Effector CD4-positive, alpha-beta T cell (primary cell): ENCODE results near the gene P2RX5.
"Not testable (repeated sequence)": the region's sequence is repeated elsewhere in the genome, so short reads cannot be mapped to it uniquely, and the experiment has no call there.

ENCODE experiments used
- DNase-seq: peaks from one replicate; pipeline ENCODE4 v3.0.0-alpha.2; 2020
- total RNA-seq: gene quantifications from one replicate; lab custom pipeline; 2026; lab: John Stamatoyannopoulos, UW

The P2RX5 gene, protein sequence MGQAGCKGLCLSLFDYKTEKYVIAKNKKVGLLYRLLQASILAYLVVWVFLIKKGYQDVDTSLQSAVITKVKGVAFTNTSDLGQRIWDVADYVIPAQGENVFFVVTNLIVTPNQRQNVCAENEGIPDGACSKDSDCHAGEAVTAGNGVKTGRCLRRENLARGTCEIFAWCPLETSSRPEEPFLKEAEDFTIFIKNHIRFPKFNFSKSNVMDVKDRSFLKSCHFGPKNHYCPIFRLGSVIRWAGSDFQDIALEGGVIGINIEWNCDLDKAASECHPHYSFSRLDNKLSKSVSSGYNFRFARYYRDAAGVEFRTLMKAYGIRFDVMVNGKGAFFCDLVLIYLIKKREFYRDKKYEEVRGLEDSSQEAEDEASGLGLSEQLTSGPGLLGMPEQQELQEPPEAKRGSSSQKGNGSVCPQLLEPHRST
- 8.4 reads per million, percentile 28 among the genes with 10 or more reads in this experiment for total RNA-seq

DNA sequence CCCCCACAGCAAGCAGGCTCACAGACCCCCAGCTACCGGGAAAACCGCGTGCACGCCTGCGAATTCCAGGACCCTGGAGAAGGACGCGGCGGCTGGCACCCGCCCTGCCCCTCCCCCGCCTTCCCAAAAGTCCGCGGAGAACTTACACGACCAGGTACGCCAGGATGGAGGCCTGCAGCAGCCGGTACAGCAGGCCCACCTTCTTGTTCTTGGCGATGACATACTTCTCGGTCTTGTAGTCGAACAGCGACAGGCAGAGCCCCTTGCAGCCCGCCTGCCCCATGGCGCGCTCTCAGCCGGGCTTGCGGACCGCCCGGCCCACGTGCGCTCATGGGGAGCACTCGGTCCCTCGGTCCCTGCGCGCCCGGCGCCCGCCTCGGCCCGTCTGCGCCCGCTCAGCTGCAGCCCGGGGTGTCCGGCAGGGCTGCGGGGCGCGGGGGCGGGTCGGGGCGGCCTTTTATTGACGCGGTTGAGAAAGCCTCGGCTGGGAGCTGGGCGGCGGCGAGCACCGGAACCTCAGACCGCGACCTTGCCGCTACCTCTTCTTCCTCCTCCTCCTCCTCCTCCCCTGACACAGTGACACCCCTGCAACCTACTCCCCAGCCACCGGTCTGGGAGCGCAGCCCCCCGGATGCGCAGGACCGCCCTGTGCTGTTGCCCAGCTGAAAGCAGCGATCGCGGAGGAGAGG, at the start of gene P2RX5:
P2RX5 (minus strand) TSS at position 433 of the 689 bp plus-strand sequence; CDS start at position 283, 150 bp downstream.
- no peak for DNase-seq

DNA sequence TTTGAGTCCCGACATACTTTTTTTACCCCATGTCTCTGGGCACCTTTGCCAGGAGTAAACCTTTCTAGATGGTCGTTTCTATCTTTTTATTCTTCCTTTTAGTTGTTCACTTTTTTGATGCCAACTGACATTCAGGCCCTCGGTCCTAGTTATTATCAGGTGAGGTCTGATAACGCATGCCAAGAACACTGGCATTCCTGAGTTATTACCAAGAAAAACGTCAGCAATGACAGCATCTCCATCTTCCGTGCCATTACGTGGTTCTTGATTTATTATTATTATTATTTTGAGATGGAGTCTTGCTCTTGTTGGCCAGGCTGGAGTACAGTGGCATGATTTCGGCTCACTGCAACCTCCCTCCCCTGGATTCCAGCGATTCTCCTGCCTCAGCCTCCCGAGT, 49.1 kb upstream of the P2RX5 start:
- DNase-seq = no peak

DNA sequence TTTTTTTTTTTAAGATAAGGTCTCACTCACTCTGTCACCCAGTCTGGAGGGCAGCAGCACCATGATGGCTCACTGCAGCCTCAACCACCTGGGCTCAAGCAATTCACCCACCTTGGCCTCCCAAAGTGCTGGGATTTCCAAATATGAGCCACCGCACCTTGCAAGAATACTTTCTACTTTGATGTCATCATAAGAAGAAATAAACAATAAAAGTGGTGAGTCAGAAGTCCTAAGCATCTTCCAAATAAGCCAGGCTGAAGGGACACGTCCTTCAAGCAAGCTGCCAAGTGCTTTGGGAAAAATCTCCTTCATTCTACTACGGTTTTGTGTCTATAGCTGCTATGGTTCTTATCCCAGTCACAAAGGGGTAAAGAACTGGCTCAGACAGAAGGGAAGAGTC, 48.1 kb upstream of the P2RX5 start:
- no peak for DNase-seq

DNA sequence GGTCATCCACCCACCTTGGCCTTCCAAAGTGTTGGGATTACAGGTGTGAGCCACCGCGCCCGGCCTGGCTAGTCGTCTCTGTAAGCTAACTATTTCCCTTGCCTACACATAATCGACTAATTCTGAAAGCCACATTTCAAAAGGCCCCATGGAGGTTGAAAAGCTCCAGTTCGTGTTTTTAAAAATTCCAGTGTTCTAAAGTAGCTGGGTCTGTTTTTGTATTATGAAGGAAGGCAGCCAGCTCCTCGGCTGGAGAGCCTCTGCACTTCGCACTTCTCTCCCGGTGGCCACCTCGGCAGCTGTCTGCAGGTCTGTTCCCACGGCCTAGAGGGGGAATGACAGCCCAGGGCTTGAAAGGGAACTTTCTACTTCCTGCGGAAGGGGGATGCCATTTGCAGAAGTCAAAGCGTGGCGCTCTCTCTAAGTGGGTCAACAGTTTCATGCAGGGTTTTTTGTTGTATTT, 44.7 kb upstream of the P2RX5 start:
- no peak for DNase-seq

DNA sequence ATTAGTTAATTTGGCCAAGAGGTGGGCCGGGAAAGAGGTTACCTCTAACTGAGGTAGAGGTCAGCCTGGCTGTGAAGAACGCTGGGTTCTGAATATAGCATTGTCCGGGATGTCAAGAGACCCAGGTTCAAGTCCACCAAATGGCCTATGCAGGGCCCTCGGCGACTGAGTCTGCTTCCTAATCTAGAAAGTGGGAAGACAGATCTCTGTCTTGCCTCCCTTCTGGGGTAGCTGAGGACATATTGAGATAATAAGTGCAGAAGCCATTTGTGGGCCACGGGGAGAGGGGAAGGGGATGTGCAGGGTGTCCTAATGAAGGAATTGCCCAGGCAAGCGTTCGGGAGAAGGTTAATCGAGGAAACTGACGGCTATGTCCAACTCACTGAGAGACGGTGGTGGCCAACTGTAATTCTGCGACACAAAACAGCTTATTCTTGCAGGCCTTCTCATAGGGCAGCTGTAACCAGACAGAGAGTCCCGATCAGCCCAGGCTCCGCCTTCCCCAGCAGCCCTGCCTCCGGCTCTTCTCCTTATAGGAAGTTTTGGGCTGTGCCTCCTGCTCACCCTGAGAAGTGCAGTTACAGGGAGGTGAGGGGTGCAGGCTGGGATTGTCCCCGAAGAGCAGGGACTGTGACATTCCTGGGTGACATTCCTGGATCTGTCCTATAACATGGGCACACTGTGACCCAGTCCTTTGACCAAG, 43.6 kb upstream of the P2RX5 start:
- no peak for DNase-seq

DNA sequence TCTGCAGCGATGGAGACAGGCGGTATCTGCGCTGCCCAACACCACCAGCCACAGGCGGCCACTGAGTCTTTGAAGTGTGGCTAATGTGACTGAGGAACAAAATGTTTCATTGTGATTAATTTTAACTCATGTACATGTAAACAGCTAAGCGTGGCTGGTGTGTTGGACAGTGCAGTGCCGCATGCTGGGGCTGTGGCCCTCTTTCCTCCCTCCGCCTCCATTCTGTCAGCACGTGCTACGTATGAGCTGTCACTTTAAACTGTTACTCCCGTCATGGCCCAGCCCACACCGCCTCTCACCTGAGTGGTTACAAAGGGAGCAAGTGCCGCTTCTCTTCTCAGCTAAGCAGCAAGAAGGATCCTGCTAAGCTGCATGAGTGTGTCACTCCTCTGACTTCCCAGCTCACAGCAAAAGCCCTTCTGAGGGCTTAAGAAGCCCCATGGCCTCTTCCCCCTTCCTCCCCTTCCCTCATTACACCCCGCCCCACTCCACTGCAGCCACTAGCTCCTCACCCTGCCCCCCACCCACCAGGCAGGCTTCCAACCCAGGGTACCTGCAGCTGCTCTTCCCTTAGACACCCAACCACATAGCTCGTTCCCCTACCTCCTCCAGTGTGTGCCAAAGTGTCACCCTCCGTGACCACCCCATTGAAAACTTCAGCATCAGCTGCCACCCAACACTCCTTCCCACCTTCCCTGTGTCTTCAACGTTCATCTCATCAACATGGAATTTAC, 42.8 kb upstream of the P2RX5 start:
- peak; percentile 43 for DNase-seq

DNA sequence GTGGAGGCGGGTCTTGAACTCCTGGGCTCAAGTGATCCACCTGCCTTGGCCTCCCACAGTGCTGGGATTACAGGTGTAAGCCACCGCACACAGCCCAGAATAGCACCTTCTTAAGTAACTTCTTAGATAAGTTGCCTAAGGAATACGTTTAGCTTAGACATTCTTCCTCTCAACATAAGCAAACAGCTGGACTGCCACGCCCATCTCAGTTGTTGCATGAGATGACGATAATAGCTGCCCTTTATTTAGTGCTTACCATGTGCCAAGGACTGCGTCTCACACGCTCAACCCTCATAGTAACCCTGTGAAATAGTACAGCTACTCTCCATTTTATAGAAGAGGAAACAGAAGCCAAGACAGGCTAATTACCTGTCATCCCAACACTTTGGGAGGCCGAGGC, 39.6 kb upstream of the P2RX5 start:
- no peak for DNase-seq

DNA sequence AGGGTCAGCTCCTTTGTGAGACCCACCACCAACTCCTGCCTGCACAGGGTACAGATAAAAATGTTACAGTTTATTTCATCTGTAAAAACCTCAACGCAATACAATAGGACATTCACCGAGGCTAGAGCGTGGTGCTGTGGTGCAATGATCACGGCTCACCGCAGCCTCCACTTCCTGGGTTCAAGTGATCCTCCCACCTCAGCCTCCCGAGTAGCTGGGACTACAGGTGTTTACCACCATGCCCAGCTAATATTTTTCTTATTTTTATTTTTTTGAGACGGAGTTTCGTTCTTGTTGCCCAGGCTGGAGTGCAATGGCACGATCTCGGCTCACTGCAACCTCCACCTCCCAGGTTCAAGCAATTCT, 38.9 kb upstream of the P2RX5 start:
- DNase-seq = not testable (repeated sequence)

DNA sequence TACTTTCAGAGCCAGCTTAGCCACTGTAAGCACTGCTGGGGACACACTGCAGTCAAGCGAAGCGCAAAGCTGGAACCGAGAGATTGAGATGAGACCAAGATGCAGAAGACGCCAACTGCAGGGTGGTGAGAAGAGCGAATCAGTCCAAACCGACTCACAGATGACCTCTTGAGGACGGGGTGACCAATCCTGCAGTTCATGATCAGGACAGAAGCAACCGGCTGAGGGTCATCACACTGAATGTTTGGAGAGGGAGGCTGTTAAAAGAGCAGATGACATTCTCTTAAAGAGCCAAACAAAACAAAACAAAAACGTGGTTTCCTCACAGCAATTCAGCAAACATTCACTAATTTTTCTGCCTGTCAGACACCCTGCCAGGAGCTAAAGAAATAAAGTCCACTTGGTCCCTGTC, 36.3 kb upstream of the P2RX5 start:
- no peak for DNase-seq

DNA sequence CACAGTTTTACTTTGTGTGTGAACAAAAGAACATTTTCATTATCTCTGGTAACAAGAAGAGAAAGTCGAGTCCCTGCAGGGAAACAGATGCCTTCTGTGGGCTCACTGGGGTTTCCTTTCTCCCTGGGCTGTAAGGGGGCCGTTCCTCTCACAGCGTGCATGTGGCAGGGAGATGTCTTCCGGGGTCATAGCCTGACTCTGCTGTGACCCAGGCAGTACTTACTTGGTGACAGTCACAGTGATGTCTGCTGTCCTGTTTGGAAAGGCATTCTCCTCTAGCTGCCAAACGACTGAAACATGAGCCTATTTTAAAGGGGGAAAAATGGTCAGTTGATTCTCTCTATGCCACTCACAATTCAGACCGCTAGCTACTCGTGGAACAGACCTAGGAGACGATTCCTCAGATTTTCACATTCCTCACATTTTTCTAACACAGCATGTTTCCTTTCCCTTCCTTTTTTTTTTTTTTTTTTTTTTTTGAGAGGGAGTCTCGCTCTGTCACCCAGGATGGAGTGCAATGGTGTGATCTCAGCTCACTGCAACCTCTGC, 35.0 kb upstream of the P2RX5 start:
- DNase-seq = no peak

DNA sequence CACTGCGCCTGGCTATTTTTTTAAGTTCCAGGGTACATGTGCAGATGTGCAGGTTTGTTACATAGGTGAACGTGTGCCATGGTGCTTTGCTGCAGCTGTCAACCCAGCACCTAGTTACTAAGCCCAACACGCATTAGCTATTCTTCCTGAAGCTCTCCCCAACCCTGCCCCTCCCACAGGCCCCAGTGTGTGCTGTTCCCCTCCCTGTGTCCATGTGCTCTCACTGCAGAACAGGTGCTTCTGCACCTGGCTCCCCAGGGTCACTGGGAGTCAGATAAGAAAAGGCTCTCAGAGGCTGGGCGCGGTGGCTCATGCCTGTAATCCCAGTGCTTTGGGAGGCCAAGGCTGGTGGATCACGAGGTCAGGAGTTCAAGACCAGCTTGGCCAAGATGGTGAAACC, 33.9 kb upstream of the P2RX5 start:
- DNase-seq = no peak

DNA sequence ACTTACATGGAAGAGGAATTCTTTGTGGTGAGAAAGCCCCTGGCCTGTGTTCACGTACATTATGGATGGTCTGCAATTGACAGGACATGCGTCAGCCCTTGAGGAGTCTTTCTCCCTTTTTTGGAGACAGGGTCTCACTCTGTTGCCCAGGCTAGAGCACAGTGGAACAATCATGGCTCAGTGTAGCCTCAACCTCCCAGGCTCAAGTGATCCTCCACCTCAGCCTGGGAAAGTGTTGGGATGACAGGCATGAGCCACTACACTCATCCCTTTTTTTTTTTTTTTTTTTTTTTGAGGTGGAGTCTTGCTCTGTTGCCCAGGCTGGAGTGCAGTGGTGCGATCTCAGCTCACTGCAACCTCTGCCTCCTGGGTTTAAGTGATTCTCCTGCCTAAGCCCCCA, 32.1 kb upstream of the P2RX5 start:
- DNase-seq = not testable (repeated sequence)

DNA sequence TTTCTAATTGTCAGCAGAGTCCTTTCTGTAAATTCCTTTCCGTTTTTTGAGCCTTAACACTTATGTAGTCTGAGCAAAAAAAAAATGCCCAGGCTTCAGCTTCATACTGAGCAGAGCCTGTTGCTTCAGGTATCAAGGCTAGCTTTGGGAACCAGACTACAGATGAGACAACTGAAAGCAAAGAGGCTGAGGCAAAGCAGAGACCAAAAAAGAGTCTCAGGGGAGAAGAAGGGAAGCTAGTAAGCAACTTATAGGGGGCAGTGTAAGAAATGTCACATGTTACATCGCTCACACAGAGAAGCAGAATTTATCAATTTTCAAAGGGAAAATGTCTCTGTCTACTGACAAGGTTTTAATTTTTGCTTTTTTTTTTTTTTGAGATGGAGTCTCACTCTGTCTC, 31.1 kb upstream of the P2RX5 start:
- no peak for DNase-seq

DNA sequence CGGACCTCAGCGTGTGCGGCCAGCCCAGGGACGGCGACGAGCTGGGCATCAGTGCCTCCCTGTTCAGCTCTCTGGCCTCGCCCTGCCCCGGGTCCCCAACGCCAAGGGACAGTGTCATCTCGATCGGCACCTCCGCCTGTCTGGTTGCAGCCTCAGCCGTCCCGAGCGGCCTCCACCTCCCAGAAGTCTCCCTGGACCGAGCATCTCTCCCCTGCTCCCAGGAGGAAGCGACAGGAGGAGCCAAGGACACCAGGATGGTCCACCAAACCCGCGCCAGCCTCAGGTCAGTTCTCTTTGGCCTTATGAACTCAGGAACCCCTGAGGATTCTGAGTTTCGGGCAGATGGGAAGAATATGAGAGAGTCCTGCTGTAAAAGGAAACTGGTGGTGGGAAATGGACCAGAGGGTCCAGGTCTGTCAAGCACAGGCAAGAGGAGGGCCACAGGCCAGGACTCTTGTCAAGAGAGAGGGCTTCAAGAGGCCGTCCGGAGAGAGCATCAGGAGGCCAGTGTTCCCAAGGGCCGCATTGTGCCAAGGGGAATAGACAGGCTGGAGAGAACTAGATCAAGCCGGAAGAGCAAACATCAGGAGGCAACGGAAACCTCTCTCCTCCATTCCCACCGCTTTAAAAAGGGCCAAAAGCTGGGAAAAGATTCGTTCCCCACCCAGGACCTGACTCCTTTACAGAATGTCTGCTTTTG, 28.6 kb upstream of the P2RX5 start:
- no peak for DNase-seq

DNA sequence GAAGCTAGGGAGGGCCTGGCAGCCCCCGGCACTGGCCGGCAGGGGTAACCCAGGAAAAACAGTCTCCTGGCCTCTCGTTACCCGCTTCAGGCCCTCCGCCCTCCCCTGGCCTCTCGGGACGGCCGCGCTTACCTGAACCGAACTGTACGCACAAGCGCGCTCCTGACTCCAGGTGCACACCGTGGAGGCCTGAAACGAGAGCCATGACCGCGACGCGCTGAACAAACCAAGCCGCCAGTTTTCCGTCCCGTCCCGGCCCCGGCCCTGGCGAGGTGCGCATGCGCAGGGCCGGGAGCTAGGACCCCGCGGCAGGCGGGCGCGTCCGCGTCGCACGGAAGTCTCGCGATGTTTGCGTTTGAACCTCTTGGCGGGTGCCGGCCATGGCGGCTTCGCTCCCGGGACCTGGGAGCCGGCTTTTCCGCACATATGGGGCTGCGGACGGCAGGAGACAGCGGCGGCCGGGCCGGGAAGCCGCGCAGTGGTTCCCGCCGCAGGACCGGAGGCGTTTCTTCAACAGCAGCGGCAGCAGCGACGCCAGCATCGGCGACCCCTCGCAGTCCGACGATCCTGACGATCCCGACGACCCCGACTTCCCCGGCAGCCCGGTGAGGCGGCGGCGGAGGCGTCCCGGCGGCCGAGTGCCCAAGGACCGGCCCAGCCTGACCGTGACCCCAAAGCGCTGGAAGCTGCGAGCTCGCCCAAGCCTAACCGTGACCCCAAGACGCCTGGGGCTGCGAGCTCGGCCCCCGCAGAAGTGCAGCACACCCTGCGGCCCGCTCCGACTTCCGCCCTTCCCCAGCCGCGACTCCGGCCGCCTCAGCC, 27.8 kb upstream of the P2RX5 start, which contains the start of gene HASPIN:
HASPIN (plus strand) TSS at position 348 of the 822 bp plus-strand sequence; CDS start at position 381, 33 bp downstream.
- DNase-seq = peak; percentile 91

DNA sequence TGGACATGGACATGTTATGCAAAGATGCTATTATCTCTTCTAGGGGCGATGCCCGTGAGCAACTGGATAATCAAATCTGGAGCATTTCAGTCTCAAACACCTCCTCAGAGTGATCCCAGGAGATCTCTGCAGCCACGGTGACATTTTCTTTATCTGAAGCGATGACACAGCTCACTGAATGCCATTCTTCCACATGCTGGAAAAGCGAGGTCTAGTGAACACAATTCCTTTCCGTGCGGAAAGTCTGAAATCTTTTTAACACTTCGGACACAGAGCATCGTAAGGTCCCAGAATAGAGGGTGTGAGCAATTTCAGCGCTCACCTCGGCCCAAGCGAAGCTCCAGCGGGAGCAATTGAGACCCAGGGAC, 27.2 kb upstream of the P2RX5 start:
- no peak for DNase-seq

DNA sequence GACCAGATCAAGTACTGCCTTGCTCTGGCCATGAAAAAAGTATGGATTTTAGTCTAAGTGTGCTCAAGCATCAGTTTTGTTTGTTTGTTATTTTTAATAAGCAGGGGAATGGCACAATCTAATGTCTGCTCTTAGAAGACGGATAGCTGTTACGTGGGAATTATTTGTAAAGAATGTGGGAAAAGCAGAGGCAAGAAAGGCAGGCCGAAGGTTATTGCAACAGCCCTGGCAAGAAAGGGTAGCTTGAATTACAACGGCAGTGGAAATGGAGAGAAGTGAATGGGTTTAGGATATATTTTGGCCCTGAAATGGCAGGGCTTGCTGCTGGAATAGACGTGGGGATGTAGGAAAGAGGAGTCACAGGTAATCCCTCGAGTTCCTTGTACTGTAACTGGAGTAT, 26.8 kb upstream of the P2RX5 start:
- no peak for DNase-seq

DNA sequence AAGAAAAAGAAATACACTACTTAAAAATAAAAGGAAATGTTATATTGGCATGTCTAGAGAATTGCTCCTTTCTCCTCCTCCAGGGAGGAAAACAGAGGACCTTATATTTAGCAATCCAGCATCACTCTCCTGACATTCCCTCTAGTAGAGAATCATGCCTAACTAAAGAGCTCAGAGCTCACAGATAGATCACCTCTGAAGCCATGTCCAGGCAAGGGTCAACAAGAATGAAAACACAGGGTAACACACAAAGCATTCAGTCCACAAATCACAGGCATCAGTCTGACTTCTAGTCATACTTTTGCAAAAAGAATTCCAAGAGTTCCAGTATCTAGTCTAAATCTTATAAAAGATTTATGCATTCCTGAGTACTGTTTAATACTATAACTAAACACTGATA, 23.3 kb upstream of the P2RX5 start:
- no peak for DNase-seq

DNA sequence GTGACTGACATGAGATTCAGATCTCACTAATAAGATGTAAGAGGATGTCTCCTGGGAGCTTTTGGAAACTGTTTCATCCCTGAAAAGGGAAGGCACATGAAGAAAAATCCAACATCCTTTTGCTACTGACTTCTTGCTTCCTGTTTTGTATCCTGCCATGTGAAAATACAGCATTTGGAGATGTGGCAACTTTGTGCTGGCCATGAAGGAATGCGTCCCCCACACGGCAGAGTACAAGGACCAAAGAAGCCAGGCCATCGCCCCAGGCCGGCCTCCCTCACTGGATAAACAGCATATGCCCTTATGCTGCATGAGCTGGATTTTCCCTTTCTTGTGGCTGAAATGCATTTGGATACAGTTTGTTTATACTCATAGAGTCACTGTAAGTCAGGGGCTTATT, 22.2 kb upstream of the P2RX5 start:
- no peak for DNase-seq

DNA sequence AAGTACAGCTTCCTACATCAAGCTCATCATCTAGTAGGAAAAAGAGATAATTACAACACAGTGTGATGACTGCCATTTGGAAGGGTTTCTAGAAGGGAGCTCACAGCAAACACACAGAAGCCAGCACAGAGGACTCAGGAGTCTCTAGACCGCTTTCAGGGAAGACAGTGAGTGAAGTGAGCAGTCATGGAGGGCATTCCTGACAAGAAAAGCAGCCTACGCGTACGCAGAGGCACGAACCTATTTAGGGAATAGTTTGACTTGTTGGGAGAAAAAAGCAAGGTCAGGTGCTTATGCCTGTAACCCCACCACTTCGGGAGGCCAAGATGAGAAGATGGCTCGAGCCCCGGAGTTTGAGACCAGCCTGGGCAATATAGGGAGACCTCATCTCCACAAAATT, 19.3 kb upstream of the P2RX5 start:
- no peak for DNase-seq
